GM12878 (cell line): Measurements from ENCODE around the gene KRTAP10-7. TPM values are rescaled to one million over a fixed set of nuclear protein-coding genes. Genes with fewer than 3 reads are reported as not detected.

Experiments
- ATAC-seq: fragments of 200-7000 bp; cut with Tn5 transposase; 3 replicates; pipeline ENCODE4 v1.9.1; 2020; ENCODE audit warnings: mild to moderate bottlenecking, moderate library complexity
- BruUV-seq: library from RNA; stranded (reverse); fragments of 400-500 nt; replicated peaks from 2 replicates; lab custom pipeline; 2021; lab: Mats Ljungman, UMichigan
- CTCF ChIA-PET: fragments of 300-600 bp; sonication (Branson Sonifier 250); formaldehyde crosslinking; extraction: SDS; loops from one replicate; lab custom pipeline; 2021; ENCODE audit warnings: inconsistent platforms; lab: Yijun Ruan, JAX
- POLR2A ChIA-PET: fragments of 350-600 bp; formaldehyde crosslinking; extraction: SDS; loops from one replicate; lab custom pipeline; 2021; ENCODE audit warnings: inconsistent platforms; lab: Charles Lee
- RAD21 ChIA-PET: fragments of 300-600 bp; sonication (Branson Sonifier 250); formaldehyde crosslinking; loops from one replicate; lab custom pipeline; 2023; ENCODE audit warnings: antibody characterized with exemption; ENCODE audit not compliant: unreplicated experiment; lab: Charles Lee
- SMC1A ChIA-PET: fragments of 300-600 bp; sonication (Branson Sonifier 250); formaldehyde crosslinking; loops from one replicate; lab custom pipeline; 2023; ENCODE audit not compliant: unreplicated experiment, uncharacterized antibody; lab: Charles Lee
- DNase-seq: peaks from one replicate; pipeline ENCODE4 v3.0.0-alpha.2; 2011; ENCODE audit warnings: low read depth, low spot score
- FAIRE-seq: peaks from 3 replicates; lab custom pipeline; 2011; peaks lifted over from hg19 to GRCh38; lab: Jason Lieb, UNC
- H2AFZ ChIP-seq: 2 replicates; pipeline ENCODE4 v1.6.0; 2011; ENCODE audit warnings: low read depth, low read length, control low read depth; ENCODE audit not compliant: control insufficient read depth
- H3K27ac ChIP-seq: 2 replicates; pipeline ENCODE4 v1.5.1; 2011; ENCODE audit warnings: control low read depth; ENCODE audit not compliant: control insufficient read depth, insufficient read depth
- H3K27me3 ChIP-seq, 2 experiments: replicated peaks in 1 of 2; 2 replicates each; pipeline versions ENCODE4 v1.6.0 to v1.6.1; 2011; ENCODE audit warnings: low read length in 1 of 2; ENCODE audit not compliant: control insufficient read depth in 2 of 2, insufficient read depth in 2 of 2
- H3K36me3 ChIP-seq, 2 experiments: 2 replicates each; pipeline ENCODE4 v1.5.1; 2011; ENCODE audit warnings: low read length in 1 of 2; ENCODE audit not compliant: control insufficient read depth in 2 of 2, insufficient read depth in 2 of 2
- H3K4me1 ChIP-seq: 2 replicates; pipeline ENCODE4 v1.6.1; 2011; ENCODE audit warnings: mild to moderate bottlenecking, low read length, moderate library complexity, mixed read lengths; ENCODE audit not compliant: control insufficient read depth, insufficient read depth
- H3K4me2 ChIP-seq: 2 replicates; pipeline ENCODE4 v1.6.0; 2011; ENCODE audit warnings: control low read depth; ENCODE audit not compliant: control insufficient read depth, insufficient read depth
- H3K4me3 ChIP-seq: fragments of 200-600 bp; sonication (generic); 2 replicates; pipeline ENCODE4 v1.5.1; 2016
- H3K79me2 ChIP-seq: 2 replicates; pipeline ENCODE4 v1.6.0; 2011; ENCODE audit warnings: low read length; ENCODE audit not compliant: control insufficient read depth, insufficient read depth
- H3K9ac ChIP-seq: 2 replicates; pipeline ENCODE4 v1.8.0; 2011; ENCODE audit warnings: low read length, control low read depth, mixed read lengths; ENCODE audit not compliant: control insufficient read depth, insufficient read depth
- H3K9me3 ChIP-seq: replicated peaks from 3 replicates; pipeline ENCODE4 v1.5.1; 2011; ENCODE audit warnings: mild to moderate bottlenecking, low read length; ENCODE audit not compliant: control insufficient read depth, insufficient read depth
- H4K20me1 ChIP-seq: 2 replicates; pipeline ENCODE4 v1.6.0; 2011; ENCODE audit not compliant: control insufficient read depth, insufficient read depth
- ESRRA ChIP-seq: IDR thresholded peaks from 2 replicates; pipeline ENCODE4 v1.6.1; 2012; ENCODE audit warnings: mild to moderate bottlenecking, low read length, improper control_type of control experiment
- FOXM1 ChIP-seq: IDR thresholded peaks from 2 replicates; pipeline ENCODE4 v1.6.1; 2012; ENCODE audit warnings: low read depth, mild to moderate bottlenecking, inconsistent platforms, low read length, moderate library complexity
- GATAD2B ChIP-seq: fragments of 450-650 bp; conservative IDR thresholded peaks from 2 replicates; pipeline ENCODE4 v1.6.1; 2017; ENCODE audit warnings: low read depth, mild to moderate bottlenecking, moderate library complexity
- HDAC2 ChIP-seq: fragments of 200-600 bp; sonication (generic); IDR thresholded peaks from 2 replicates; pipeline ENCODE4 v1.6.1; 2017
- IKZF1 ChIP-seq: fragments of 450-650 bp; conservative IDR thresholded peaks from 2 replicates; pipeline ENCODE4 v1.6.1; 2017; ENCODE audit warnings: antibody characterized with exemption, mild to moderate bottlenecking
- NFXL1 ChIP-seq: fragments of 450-650 bp; IDR thresholded peaks from 2 replicates; pipeline ENCODE4 v1.6.1; 2017; ENCODE audit warnings: antibody characterized with exemption, mild to moderate bottlenecking, borderline replicate concordance
- NR2F1 ChIP-seq: fragments of 450-650 bp; conservative IDR thresholded peaks from 2 replicates; pipeline ENCODE4 v1.6.1; 2017; ENCODE audit warnings: mild to moderate bottlenecking
- PML ChIP-seq: IDR thresholded peaks from 2 replicates; pipeline ENCODE4 v1.6.1; 2012; ENCODE audit warnings: low read length, inconsistent platforms
- RBBP5 ChIP-seq: fragments of 200-600 bp; sonication (generic); conservative IDR thresholded peaks from 2 replicates; pipeline ENCODE4 v1.6.1; 2016
- SMAD5 ChIP-seq: IDR thresholded peaks from 2 replicates; pipeline ENCODE4 v1.6.1; 2016; ENCODE audit warnings: antibody characterized with exemption, low read depth
- SP1 ChIP-seq: IDR thresholded peaks from one replicate; pipeline ENCODE4 v1.6.1; 2011; ENCODE audit warnings: low read depth, low read length
- TAF1 ChIP-seq: IDR thresholded peaks from 2 replicates; pipeline ENCODE4 v1.6.1; 2011; ENCODE audit warnings: mild to moderate bottlenecking, low read depth, low read length, borderline replicate concordance
- ZNF622 ChIP-seq: fragments of 450-650 bp; IDR thresholded peaks from 2 replicates; pipeline ENCODE4 v1.6.1; 2017; ENCODE audit warnings: mild to moderate bottlenecking, inconsistent platforms
- WGBS: methylation state at CpG from one replicate; pipeline ENCODE4 v1.1.6; 2016; ENCODE audit warnings: low lambda C conversion rate; ENCODE audit not compliant: insufficient replicate concordance, insufficient coverage; ENCODE audit errors: missing lambda C conversion rate; 5-methylcytosine and 5-hydroxymethylcytosine counted together
- in situ Hi-C: fragments of 300-500 bp; cut with MboI; formaldehyde crosslinking; loops from 9 replicates; pipeline ENCODE4 v1.14.3; 2018; ENCODE audit warnings: mixed read lengths
- intact Hi-C: fragments of 100-400 bp; cut with micrococcal nuclease; formaldehyde crosslinking; loops from one replicate; pipeline ENCODE4 v1.14.2; 2022; ENCODE audit not compliant: unreplicated experiment
- polyA plus RNA-seq, 11 experiments: library from polyadenylated mRNA; depleted of rRNA in 4 of 11; unstranded in 6 of 11; stranded (reverse) in 5 of 11; fragments of >200 nt; fragmentation: Nextera tagmentation in 4 of 11; fragmentation: Illumina TruSeq in 1 of 11; extraction: Ambion mirVana in 4 of 11; extraction: Trizol in 1 of 11; gene quantifications; 1 replicate in 1 of 11; 2 replicates in 10 of 11; pipeline versions ENCODE4 v1.2.1 to v1.2.3, GENCODE V29; 2011 to 2016; ENCODE audit warnings: inconsistent platforms in 2 of 11, missing spikeins in 2 of 11, low read depth in 1 of 11
- total RNA-seq, 4 experiments: library from RNA; depleted of rRNA in 3 of 4; stranded (reverse); fragments of >200 nt in 3 of 4; fragmentation: Illumina TruSeq in 1 of 4; extraction: Trizol in 1 of 4; gene quantifications; 2 replicates each; pipeline versions ENCODE4 v1.2.1 to v1.2.3, GENCODE V29; 2013 to 2021
- TF ChIP-seq, protein P1 (sequence below): IDR thresholded peaks from 2 replicates; pipeline ENCODE4 v1.6.1; 2012; ENCODE audit warnings: low read depth, low read length, improper control_type of control experiment
- TF ChIP-seq, protein P2 (sequence below): fragments of 450-650 bp; IDR thresholded peaks from 2 replicates; pipeline ENCODE4 v1.6.1; 2016; ENCODE audit warnings: mild to moderate bottlenecking, moderate library complexity, borderline replicate concordance
- TF ChIP-seq, protein P3 (sequence below): IDR thresholded peaks from 2 replicates; pipeline ENCODE4 v1.6.1; 2012; ENCODE audit warnings: low read length, inconsistent platforms
- TF ChIP-seq, protein P4 (sequence below): IDR thresholded peaks from 2 replicates; pipeline ENCODE4 v1.6.1; 2011; ENCODE audit warnings: borderline replicate concordance, low read depth, mild to moderate bottlenecking, moderate library complexity, mixed read lengths, low read length; ENCODE audit not compliant: insufficient read depth; ENCODE audit errors: extremely low read length

Gene KRTAP10-7
- total and polyA plus RNA-seq, 10 of the 15 experiments (the other 5 are each of a cell fraction or from before 2014, with no cell fraction given): not detected

DNA sequence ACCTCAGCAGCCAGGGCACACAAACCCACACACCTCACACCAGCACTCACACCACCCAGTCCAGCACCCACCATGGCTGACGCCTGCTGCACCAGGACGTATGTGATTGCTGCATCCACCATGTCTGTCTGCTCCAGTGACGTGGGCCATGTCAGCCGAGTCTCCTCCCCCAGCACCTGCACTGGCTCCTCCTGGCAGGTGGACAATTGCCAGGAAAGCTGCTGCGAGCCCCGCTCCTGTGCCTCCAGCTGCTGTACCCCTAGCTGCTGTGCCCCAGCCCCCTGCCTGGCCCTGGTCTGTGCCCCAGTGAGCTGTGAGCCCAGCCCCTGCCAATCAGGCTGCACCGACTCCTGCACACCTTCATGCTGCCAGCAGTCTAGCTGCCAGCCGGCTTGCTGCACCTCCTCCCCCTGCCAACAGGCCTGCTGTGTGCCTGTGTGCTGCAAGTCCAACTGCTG lies 11.7 kb downstream of the KRTAP10-7 start, which contains the start of gene KRTAP10-8:
Gene KRTAP10-8 (plus strand): TSS at position 51 of the 458 bp plus-strand sequence. CDS start 22 bp downstream, at position 73.
- Histone ChIP-seq H4K20me1 (no peaks in the 10 kb centered on the region), H3K36me3 (no peaks in the 10 kb centered on the region), H3K9me3 (peaks cover 2% of the 10 kb centered on the region; the same call in 1 of the 3 replicates), H3K27ac (no peak within 1 kb of the TSS), H3K79me2 (no peaks in the 10 kb centered on the region), H2AFZ (no peak within 1 kb of the TSS), H3K4me3 (no peak within 1 kb of the TSS), H3K9ac (no peak within 1 kb of the TSS), H3K4me1 (no peaks in the 10 kb centered on the region), H3K4me2 (no peak within 1 kb of the TSS), H3K27me3 (no peaks in the 10 kb centered on the region)
- in situ Hi-C loops: no loop called here
- intact Hi-C loops: no loop called here
- WGBS: 45% methylated on average over 8 of the region's 8 CpGs
- BruUV-seq: no TSS peak
- ChIA-PET RAD21 (no interaction called here), POLR2A (no interaction called here), CTCF (no interaction called here), SMC1A (no interaction called here)
- no peak for ATAC-seq
- TF ChIP-seq SP1 (no peak), HDAC2 (no peak), FOXM1 (no peak), ZNF622 (no peak), TAF1 (no peak), RBBP5 (no peak), NR2F1 (no peak), IKZF1 (no peak), ESRRA (no peak), GATAD2B (no peak), NFXL1 (no peak), SMAD5 (no peak), PML (no peak)
- TF ChIP-seq, protein P1, sequence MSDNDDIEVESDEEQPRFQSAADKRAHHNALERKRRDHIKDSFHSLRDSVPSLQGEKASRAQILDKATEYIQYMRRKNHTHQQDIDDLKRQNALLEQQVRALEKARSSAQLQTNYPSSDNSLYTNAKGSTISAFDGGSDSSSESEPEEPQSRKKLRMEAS: no peak
- TF ChIP-seq, protein P2, sequence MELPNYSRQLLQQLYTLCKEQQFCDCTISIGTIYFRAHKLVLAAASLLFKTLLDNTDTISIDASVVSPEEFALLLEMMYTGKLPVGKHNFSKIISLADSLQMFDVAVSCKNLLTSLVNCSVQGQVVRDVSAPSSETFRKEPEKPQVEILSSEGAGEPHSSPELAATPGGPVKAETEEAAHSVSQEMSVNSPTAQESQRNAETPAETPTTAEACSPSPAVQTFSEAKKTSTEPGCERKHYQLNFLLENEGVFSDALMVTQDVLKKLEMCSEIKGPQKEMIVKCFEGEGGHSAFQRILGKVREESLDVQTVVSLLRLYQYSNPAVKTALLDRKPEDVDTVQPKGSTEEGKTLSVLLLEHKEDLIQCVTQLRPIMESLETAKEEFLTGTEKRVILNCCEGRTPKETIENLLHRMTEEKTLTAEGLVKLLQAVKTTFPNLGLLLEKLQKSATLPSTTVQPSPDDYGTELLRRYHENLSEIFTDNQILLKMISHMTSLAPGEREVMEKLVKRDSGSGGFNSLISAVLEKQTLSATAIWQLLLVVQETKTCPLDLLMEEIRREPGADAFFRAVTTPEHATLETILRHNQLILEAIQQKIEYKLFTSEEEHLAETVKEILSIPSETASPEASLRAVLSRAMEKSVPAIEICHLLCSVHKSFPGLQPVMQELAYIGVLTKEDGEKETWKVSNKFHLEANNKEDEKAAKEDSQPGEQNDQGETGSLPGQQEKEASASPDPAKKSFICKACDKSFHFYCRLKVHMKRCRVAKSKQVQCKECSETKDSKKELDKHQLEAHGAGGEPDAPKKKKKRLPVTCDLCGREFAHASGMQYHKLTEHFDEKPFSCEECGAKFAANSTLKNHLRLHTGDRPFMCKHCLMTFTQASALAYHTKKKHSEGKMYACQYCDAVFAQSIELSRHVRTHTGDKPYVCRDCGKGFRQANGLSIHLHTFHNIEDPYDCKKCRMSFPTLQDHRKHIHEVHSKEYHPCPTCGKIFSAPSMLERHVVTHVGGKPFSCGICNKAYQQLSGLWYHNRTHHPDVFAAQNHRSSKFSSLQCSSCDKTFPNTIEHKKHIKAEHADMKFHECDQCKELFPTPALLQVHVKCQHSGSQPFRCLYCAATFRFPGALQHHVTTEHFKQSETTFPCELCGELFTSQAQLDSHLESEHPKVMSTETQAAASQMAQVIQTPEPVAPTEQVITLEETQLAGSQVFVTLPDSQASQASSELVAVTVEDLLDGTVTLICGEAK: no peak
- TF ChIP-seq, protein P3, sequence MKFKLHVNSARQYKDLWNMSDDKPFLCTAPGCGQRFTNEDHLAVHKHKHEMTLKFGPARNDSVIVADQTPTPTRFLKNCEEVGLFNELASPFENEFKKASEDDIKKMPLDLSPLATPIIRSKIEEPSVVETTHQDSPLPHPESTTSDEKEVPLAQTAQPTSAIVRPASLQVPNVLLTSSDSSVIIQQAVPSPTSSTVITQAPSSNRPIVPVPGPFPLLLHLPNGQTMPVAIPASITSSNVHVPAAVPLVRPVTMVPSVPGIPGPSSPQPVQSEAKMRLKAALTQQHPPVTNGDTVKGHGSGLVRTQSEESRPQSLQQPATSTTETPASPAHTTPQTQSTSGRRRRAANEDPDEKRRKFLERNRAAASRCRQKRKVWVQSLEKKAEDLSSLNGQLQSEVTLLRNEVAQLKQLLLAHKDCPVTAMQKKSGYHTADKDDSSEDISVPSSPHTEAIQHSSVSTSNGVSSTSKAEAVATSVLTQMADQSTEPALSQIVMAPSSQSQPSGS: no peak
- TF ChIP-seq, protein P4, sequence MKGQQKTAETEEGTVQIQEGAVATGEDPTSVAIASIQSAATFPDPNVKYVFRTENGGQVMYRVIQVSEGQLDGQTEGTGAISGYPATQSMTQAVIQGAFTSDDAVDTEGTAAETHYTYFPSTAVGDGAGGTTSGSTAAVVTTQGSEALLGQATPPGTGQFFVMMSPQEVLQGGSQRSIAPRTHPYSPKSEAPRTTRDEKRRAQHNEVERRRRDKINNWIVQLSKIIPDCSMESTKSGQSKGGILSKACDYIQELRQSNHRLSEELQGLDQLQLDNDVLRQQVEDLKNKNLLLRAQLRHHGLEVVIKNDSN: no peak
- no peak for FAIRE-seq
- DNase-seq: no peak
